Measurements from ENCODE around the gene UBE2D4. TPM values are rescaled to one million over a fixed set of nuclear protein-coding genes. Genes with fewer than 3 reads are reported as not detected.
"Not testable (repeated sequence)": the region's sequence is repeated elsewhere in the genome, so short reads cannot be mapped to it uniquely, and the experiment has no call there.

Gene UBE2D4
- polyA plus RNA-seq, 4 donors = 10.2 to 13.6 (median 11.8) TPM

DNA sequence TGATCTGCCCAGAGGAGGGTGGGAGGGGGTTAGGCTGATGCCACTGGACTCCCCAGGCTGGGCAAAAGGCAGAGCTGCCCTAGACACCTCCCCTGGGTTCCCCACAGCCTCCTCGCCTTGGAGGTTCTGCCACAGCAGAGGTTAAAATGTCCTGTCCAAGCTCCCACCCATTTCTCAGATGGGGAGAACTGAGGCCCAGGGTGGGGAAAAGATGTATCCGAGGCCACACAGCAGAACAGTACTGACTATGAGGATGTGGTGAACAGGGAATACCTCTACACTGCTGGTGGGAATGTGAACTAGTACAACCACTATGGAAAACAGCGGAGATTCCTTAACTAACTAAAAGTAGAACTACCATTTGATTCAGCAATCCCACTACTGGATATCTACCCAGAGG, 40.2 kb downstream of the UBE2D4 start:
- H3K27ac ChIP-seq (ENCODE audit: low read depth in 1 of 3, low read length in 2 of 3); H3K36me3 ChIP-seq (ENCODE audit: control insufficient read depth in 3 of 3, insufficient read depth in 2 of 3, low read depth in 1 of 3, low read length in 3 of 3); H3K4me3 ChIP-seq (ENCODE audit: low read depth in 1 of 3, low read length in 3 of 3); H3K27me3 ChIP-seq (ENCODE audit: control insufficient read depth in 3 of 3, insufficient read depth in 3 of 3, low read length in 3 of 3); H3K9me3 ChIP-seq (ENCODE audit: control insufficient read depth in 2 of 2, insufficient read depth in 1 of 2, low read depth in 1 of 2, low read length in 1 of 2); FAIRE-seq; H3K4me1 ChIP-seq (ENCODE audit: control insufficient read depth in 3 of 3, insufficient read depth in 2 of 3, low read depth in 1 of 3, low read length in 2 of 3); DNase-seq: not testable (repeated sequence)
- WGBS, 3 donors = 89 to 97% (median 95%) methylated on average over 2 to 3 of the region's 3 CpGs

DNA sequence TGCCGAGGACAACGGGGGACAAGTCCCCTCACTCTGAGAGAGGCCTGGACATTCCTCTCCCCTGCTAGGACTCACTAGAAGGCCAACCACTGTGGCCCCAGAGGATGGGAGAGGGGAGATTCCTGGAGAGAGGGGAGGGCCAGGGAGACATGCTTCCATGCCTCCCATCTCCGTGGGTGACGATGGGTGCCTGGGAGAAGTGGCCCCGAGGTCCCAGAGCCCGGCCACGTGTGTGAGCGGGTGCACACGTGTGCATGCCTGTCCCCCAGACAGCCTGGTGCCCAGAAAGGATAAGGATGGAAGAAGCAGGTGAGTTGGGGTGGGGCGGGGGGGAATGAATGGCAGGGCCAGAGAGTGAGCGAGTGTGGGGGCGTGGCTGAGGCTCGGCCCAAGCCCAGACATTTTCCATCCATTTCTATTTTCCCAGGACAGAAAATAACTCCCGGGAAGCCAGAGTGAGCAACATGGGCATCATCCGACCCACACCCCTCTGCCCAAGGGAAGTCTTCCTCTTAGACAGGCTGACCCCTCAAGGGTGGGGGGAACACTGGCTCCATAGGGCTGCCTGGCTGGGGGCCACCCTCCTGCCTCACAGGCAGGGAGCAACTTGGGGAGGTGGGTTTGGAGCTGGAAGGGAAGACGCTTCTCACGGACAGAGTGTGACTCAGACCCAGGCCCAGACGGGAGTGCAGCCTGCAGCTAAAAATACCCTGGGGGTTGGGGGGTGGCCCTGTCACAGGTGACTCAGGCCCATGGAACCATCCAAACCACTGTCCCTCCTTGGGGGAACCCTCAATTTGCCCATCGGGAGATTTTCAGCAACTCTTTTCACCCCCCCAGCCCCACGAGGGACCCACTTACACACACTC, 42.2 kb downstream of the UBE2D4 start:
- H3K36me3 ChIP-seq (ENCODE audit: control insufficient read depth in 3 of 3, insufficient read depth in 2 of 3, low read depth in 1 of 3, low read length in 3 of 3); DNase-seq; FAIRE-seq; H3K9me3 ChIP-seq (ENCODE audit: control insufficient read depth in 2 of 2, insufficient read depth in 1 of 2, low read depth in 1 of 2, low read length in 1 of 2); H3K4me3 ChIP-seq (ENCODE audit: low read depth in 1 of 3, low read length in 3 of 3); H3K27ac ChIP-seq (ENCODE audit: low read depth in 1 of 3, low read length in 2 of 3); H3K4me1 ChIP-seq (ENCODE audit: control insufficient read depth in 3 of 3, insufficient read depth in 2 of 3, low read depth in 1 of 3, low read length in 2 of 3); H3K27me3 ChIP-seq (ENCODE audit: control insufficient read depth in 3 of 3, insufficient read depth in 3 of 3, low read length in 3 of 3): not testable (repeated sequence)
- 83 to 88% (median 85%) methylated on average over 6 to 16 of the region's 20 CpGs for WGBS, 3 donors

DNA sequence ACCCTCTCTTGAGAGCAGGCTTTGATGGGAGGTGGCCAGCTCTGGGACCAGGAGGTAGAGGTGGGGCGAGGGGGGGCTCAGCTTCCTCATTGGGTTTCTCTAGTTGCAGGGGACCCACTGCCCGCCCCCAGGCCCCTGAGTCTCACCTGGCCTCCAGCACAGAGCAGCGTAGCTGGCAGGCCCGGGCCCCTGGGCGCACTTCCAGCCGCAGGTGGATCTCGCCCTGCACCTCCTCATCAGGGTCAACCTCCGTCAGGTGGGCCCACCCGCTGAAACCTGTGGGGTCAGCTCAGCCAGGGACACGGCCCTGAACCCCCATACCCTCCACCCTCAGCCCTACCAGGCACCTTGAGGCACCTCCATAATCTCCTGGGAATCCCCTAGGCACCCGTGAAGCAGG, 43.4 kb downstream of the UBE2D4 start:
- not testable (repeated sequence) for FAIRE-seq; H3K27me3 ChIP-seq (ENCODE audit: control insufficient read depth in 3 of 3, insufficient read depth in 3 of 3, low read length in 3 of 3); DNase-seq; H3K9me3 ChIP-seq (ENCODE audit: control insufficient read depth in 2 of 2, insufficient read depth in 1 of 2, low read depth in 1 of 2, low read length in 1 of 2); H3K27ac ChIP-seq (ENCODE audit: low read depth in 1 of 3, low read length in 2 of 3); H3K4me1 ChIP-seq (ENCODE audit: control insufficient read depth in 3 of 3, insufficient read depth in 2 of 3, low read depth in 1 of 3, low read length in 2 of 3); H3K4me3 ChIP-seq (ENCODE audit: low read depth in 1 of 3, low read length in 3 of 3); H3K36me3 ChIP-seq (ENCODE audit: control insufficient read depth in 3 of 3, insufficient read depth in 2 of 3, low read depth in 1 of 3, low read length in 3 of 3)
- 85 to 94% (median 91%) methylated on average over 8 to 11 of the region's 11 CpGs for WGBS, 3 donors

DNA sequence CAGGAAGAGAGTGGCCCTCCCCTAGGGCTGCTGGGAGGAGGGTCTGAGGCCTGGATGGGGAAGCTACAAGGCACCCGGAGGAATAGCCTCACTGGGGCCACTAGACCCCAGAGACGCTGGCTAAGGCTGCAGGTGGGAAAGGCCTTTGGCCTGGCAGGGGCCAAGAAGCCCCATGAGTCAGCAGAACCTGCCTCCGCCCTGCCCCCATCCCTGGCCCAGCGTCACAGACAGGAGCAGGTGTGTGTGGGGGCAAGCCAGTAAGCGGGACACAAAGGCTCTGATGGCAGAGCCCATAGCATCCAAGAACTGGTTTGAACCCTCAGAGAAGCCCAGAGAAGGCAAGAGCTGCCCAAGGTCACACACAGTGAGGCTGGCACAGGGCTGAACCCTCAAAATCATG, 44.5 kb downstream of the UBE2D4 start:
- not testable (repeated sequence) for H3K4me3 ChIP-seq (ENCODE audit: low read depth in 1 of 3, low read length in 3 of 3); H3K4me1 ChIP-seq (ENCODE audit: control insufficient read depth in 3 of 3, insufficient read depth in 2 of 3, low read depth in 1 of 3, low read length in 2 of 3); H3K27ac ChIP-seq (ENCODE audit: low read depth in 1 of 3, low read length in 2 of 3); H3K27me3 ChIP-seq (ENCODE audit: control insufficient read depth in 3 of 3, insufficient read depth in 3 of 3, low read length in 3 of 3); H3K9me3 ChIP-seq (ENCODE audit: control insufficient read depth in 2 of 2, insufficient read depth in 1 of 2, low read depth in 1 of 2, low read length in 1 of 2); H3K36me3 ChIP-seq (ENCODE audit: control insufficient read depth in 3 of 3, insufficient read depth in 2 of 3, low read depth in 1 of 3, low read length in 3 of 3); DNase-seq; FAIRE-seq
- WGBS, 3 donors = 89 to 93% (median 89%) methylated on average over 3 of the region's 5 CpGs

DNA sequence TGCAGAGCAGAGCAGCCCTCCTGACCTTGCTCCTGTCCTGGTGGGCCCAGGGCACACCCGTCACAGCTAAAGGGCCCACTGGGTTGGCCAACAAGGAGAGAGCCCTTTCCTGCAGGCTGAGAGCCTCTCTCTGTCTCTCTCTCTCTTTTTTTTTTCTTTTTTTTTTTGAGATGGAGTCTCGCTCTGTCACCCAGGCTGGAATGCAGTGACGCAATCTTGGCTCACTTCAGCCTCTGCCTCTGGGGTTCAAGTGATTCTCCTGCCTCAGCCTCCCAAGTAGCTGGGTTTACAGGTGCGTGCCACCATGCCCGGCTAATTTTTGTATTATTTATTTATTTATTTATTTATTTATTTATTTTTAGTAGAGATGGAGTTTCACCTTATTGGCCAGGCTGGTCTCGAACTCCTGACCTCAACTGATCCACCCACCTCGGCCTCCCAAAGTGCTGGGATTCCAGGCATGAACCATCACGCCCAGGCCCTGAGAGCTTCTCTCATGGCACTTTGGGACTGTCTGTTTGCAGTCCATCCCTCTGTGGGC, 47.9 kb downstream of the UBE2D4 start:
- H3K36me3 ChIP-seq (ENCODE audit: control insufficient read depth in 3 of 3, insufficient read depth in 2 of 3, low read depth in 1 of 3, low read length in 3 of 3); H3K4me3 ChIP-seq (ENCODE audit: low read depth in 1 of 3, low read length in 3 of 3); H3K4me1 ChIP-seq (ENCODE audit: control insufficient read depth in 3 of 3, insufficient read depth in 2 of 3, low read depth in 1 of 3, low read length in 2 of 3); FAIRE-seq; H3K9me3 ChIP-seq (ENCODE audit: control insufficient read depth in 2 of 2, insufficient read depth in 1 of 2, low read depth in 1 of 2, low read length in 1 of 2); H3K27me3 ChIP-seq (ENCODE audit: control insufficient read depth in 3 of 3, insufficient read depth in 3 of 3, low read length in 3 of 3); H3K27ac ChIP-seq (ENCODE audit: low read depth in 1 of 3, low read length in 2 of 3); DNase-seq: not testable (repeated sequence)
- 77 to 91% (median 90%) methylated on average over 4 to 7 of the region's 8 CpGs for WGBS, 3 donors

DNA sequence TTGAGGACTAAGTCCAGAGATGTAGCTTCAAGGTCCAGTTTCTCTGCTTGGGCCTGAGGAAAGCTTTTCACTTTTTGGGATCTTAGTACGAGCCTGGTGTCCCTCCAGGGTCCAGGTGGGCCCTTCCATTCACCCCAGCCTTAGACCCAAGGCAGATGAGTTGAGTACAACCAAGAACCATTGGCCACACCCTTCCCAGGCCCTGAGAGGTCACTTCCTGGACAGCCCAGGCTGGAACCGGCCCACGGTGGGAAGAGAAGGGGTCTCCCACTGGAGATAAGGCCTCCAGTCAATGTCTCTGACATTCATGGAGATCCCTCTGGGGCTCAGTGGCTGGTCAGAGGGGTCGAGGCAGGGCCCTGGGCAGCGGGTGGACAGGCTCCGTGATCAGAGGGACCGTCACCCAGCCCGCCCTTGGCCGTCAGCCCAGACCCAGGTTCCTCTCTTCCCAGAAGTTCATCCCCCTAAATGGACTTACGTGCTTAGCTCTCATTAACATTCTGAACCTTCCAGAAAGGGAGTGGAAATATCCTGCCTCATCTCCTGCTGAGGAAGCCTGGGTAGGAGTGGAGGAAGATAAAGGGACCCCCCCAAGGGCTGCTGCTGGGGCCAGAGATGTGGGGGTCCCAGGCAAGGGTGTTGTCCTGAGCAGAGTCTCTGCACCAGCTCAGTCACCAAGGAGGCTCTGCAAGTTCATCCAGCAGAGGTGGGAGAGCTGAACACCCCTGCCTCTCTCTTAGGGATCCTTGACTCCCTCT, 48.7 kb downstream of the UBE2D4 start:
- H3K4me3 ChIP-seq (ENCODE audit: low read depth in 1 of 3, low read length in 3 of 3); H3K27me3 ChIP-seq (ENCODE audit: control insufficient read depth in 3 of 3, insufficient read depth in 3 of 3, low read length in 3 of 3); DNase-seq; H3K27ac ChIP-seq (ENCODE audit: low read depth in 1 of 3, low read length in 2 of 3); FAIRE-seq; H3K4me1 ChIP-seq (ENCODE audit: control insufficient read depth in 3 of 3, insufficient read depth in 2 of 3, low read depth in 1 of 3, low read length in 2 of 3); H3K9me3 ChIP-seq (ENCODE audit: control insufficient read depth in 2 of 2, insufficient read depth in 1 of 2, low read depth in 1 of 2, low read length in 1 of 2); H3K36me3 ChIP-seq (ENCODE audit: control insufficient read depth in 3 of 3, insufficient read depth in 2 of 3, low read depth in 1 of 3, low read length in 3 of 3): not testable (repeated sequence)
- 83 to 88% (median 87%) methylated on average over 10 of the region's 10 CpGs for WGBS, 3 donors

DNA sequence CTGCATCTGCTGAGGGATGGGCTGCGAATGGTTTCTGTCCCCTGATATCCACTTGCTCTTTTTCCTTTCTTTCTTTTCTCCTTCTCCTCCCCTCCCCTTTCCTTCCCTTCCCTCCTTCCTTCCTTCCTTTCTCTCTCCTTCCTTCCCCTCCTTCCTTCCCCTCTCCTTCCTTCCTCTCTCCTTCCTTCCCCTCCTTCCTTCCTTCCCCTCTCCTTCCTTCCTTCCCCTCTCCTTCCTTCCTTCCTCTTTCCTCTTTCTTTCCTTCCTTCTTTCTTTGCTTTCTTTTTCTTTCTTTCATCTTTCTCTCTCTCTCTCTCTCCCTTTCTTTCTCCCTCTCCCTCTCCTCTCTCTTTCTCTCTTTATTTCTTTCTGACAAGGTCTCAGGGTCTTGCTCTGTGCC, 51.3 kb downstream of the UBE2D4 start:
- Histone ChIP-seq H3K9me3 (ENCODE audit: control insufficient read depth in 2 of 2, insufficient read depth in 1 of 2, low read depth in 1 of 2, low read length in 1 of 2) (no peaks in the 10 kb centered on the region), H3K27me3 (ENCODE audit: control insufficient read depth in 3 of 3, insufficient read depth in 3 of 3, low read length in 3 of 3) (no peaks in the 10 kb centered on the region), H3K4me1 (ENCODE audit: control insufficient read depth in 3 of 3, insufficient read depth in 2 of 3, low read depth in 1 of 3, low read length in 2 of 3) (no peaks in the 10 kb centered on the region), H3K4me3 (ENCODE audit: low read depth in 1 of 3, low read length in 3 of 3) (no peak overlapping the region), H3K36me3 (ENCODE audit: control insufficient read depth in 3 of 3, insufficient read depth in 2 of 3, low read depth in 1 of 3, low read length in 3 of 3) (peaks cover 0 to 4% (median 0%) of the 10 kb centered on the region in 3 donors), H3K27ac (ENCODE audit: low read depth in 1 of 3, low read length in 2 of 3) (no peak overlapping the region)
- FAIRE-seq (no peak), DNase-seq (no peak)
- 86 to 100% (median 100%) methylated on average over 1 of the region's 1 CpG for WGBS, 3 donors

DNA sequence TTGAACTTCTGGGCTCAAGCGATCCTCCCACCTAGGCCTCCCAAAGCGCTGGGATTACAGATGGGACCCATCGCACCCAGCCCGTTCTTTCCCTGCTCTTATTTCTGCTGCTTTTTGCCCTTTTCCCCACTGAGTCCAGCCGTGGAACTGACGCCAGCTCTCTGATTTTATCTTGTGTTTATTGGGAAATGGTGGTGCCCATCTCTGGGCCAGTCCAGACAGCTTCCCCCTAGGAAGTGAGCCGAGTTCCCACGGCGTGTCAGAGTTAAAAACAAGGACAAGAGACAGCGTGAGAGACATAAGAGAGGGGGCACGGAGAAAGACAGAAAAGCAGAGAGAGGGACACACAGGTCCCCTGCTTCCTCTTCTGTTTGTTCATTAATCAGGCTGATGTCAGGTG, 51.9 kb downstream of the UBE2D4 start:
- not testable (repeated sequence) for H3K27me3 ChIP-seq (ENCODE audit: control insufficient read depth in 3 of 3, insufficient read depth in 3 of 3, low read length in 3 of 3); H3K4me1 ChIP-seq (ENCODE audit: control insufficient read depth in 3 of 3, insufficient read depth in 2 of 3, low read depth in 1 of 3, low read length in 2 of 3); DNase-seq; H3K27ac ChIP-seq (ENCODE audit: low read depth in 1 of 3, low read length in 2 of 3); H3K9me3 ChIP-seq (ENCODE audit: control insufficient read depth in 2 of 2, insufficient read depth in 1 of 2, low read depth in 1 of 2, low read length in 1 of 2); H3K4me3 ChIP-seq (ENCODE audit: low read depth in 1 of 3, low read length in 3 of 3); H3K36me3 ChIP-seq (ENCODE audit: control insufficient read depth in 3 of 3, insufficient read depth in 2 of 3, low read depth in 1 of 3, low read length in 3 of 3); FAIRE-seq
- 86 to 90% (median 90%) methylated on average over 9 to 11 of the region's 11 CpGs for WGBS, 3 donors

Data from small intestine (tissue), 7 donors.